GM18511 (cell line): Measurements from ENCODE around the gene WDFY3.
"Not testable (repeated sequence)": the region's sequence is repeated elsewhere in the genome, so short reads cannot be mapped to it uniquely, and the experiment has no call there.

ENCODE experiments used
- ATAC-seq: cut with Tn5 transposase; IDR thresholded peaks from one replicate; pipeline ENCODE4 v1.9.1; 2021; ENCODE audit warnings: mild to moderate bottlenecking, moderate library complexity; ENCODE audit not compliant: unreplicated experiment

WDFY3 gene

DNA sequence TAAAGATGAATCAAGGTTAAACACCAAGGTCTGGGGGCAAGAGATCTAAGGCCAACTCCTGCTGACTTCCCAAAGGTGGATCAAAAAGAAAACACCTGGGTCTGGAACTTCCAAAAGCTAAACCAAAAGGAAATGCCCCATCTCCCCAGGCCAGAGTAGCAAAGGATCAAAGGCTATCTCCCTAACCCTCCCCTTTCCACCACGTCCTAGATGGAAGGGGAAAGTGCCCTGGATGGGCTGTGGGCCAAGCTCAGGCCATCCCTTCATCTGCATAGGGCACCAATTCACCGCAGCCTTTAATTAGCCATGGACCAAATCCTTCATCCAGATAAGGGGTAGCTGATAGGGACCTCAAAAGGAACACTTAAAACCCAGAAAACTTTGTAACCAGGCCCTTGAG, 100.2 kb downstream of the WDFY3 start:
- no peak for ATAC-seq

DNA sequence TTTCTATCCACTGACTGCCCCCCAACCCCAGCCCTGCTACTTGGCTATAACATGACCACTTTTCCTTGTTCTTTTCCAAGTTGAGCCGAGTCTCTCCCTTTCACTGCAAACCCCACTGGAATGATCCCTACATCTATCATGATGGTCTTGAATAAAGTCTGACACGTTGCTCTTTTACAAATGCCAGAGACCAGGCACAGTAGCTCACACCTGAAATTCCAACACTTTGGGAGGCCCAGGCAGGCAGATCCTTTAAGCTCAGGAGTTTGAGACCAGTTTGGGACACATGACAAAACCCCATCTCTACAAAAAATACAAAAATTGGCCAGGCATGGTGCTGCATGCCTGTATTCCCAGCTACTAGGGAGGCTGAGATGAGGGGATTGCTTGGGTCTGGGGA, 100.9 kb downstream of the WDFY3 start:
- ATAC-seq = no peak

DNA sequence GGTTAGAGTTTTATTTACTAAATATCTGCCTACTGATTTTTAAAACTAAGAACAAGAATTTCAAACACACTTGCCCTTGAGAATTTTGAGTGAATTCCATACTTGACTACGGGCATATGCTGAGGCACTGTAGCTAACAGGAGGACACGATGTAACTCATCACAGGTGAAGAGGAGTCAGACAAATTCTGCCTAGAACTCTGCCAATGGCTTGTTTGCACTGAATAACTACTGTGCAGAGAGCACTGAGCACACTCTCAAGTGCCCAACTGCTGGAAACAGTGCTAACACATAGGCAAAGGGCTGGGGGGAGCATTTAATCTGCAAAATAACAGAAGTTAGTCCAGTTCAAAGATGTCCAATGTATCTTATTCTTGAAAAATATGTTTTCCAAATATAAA, 104.4 kb downstream of the WDFY3 start:
- ATAC-seq = no peak

DNA sequence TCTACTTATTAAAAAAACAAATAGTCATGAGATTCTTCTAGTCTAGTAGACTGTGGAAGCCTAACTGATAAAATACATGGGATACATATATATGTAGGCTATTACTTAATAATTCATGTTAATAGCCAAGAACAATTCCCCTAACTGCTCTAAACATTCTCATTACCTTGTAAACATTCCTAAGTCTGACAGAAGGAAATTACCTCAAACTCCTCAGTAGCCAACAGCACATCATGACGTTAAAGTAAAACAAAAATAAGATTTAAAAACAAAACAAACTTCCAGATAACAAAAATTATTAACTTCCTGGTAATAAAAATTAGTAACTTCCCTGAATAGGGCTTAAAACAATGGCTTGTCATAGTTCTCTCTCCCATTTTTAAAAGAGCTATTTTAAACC, 109.2 kb downstream of the WDFY3 start:
- ATAC-seq = no peak

DNA sequence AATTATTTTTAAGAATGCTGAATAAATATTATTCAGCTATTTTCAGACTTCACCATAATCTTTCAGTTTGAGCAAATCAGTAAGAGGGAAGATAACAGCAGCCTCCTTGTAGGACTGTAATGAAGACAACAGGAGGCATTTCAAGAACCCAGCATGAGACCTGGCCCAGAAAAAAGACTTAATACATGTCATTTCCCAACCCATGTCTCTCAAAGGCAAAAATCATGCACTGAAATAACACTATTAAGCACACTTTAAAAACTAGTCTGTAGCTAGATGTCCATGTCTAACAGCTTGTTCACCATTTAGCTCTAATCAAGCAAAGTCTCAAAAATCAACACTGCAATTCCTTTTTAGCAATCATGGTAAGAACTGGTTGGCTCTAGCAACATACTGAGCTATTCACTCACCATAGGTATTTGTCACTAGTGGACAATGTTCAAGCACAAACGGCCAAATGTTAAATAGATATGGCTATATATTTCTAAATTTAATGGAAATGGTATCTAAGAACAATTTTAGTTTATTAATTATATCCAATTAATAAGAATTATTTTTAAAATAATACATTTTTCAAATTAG, 109.9 kb downstream of the WDFY3 start:
- no peak for ATAC-seq

DNA sequence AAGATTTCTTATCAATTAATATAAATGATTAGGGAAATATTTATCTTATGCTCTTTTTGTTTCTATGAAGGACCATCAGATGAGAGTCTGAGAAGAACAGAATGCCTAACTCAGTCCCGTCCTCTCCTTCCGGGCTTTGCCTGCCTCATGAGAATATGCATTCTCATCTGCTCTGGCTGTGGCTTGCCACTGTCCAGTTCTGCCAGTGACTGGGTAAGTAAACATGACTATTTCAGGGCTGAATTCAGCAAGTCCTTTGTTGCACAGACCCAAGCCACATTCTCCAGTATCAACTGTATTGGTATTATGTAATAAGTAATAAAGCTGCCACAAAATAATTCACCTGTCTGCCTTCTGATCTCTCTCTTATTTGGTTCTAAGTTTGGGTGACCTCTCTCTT, 110.7 kb downstream of the WDFY3 start:
- no peak for ATAC-seq

DNA sequence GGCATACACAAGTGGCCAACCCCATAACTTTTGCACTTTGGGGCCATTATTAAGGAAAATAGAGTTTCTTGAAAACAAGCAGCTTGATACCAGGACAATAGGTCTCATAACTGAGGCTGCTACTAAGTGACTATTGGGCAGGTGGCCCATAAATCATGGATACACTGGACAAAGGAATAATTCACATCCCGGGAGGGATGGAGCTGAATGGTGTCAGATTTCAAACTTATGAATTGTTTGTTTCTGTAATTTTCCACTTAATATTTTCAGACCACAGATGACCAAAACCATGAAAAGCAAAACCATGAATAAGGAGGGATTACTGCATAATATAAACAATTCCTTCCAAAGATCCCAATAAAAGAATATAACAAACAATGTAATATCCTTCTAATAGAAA, 114.4 kb downstream of the WDFY3 start:
- ATAC-seq = no peak

DNA sequence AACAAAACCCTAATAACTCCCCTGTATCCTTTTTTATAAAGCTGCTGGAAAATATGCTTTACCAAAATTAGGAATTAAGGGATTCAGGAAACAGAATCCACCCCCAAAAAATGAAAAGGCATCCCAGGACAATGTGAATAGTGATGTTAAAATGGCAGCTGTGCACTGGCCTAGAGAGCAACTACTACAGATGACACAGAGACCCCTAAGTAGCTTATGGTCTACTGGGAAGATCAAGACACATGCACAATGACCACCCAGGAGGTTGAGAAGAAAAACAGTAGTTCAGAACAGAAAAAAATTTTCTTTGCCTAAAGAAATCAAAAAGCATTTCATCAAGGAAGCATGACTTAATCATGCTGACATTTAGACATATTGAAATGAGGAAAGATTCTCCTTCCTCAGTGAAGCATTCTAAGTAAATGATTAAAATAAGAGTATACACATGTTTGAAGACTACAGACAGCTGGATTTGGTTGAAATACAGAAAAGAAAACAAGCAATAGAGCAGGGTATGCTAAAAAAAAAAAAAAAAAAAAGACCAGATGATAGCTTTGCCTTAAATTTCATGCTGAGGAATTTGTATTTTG, 117.3 kb downstream of the WDFY3 start:
- no peak for ATAC-seq

DNA sequence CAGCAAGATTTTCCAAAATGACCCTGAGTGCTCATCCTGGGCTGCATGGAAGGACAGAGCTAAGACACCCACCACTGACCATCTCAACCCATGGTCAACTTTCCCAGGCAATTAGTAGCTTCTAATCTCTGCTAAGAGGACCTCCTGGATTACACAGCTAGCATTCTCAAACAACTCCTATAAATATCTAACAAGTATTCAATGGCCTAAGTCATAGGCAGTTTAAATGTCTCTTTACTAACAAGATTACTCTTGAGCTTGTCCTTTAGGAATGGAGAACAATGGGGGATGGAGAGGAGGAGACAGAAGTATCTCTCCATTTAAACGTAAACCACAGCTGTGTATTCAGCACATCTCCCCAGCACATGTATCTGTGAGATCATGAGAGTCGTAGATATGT, 118.1 kb downstream of the WDFY3 start:
- ATAC-seq = no peak

DNA sequence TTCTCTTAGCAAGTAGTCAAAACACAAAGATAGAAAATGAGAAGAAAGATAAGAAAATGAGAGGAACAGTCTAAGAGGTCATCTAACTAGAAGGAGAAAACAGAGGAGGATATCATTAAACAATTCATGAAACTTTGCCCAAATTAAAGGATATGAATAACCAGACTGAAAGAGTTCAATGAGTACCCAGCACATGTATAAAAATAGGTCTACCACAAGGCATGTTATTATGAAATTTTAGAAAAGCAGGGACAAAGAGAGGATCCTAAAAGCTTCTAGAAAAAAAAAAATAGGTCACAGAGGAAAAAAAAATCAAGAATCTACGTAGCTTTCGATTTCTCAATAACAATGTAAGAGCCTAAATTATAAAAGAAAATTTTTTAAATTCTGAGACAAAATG, 118.5 kb downstream of the WDFY3 start:
- no peak for ATAC-seq

DNA sequence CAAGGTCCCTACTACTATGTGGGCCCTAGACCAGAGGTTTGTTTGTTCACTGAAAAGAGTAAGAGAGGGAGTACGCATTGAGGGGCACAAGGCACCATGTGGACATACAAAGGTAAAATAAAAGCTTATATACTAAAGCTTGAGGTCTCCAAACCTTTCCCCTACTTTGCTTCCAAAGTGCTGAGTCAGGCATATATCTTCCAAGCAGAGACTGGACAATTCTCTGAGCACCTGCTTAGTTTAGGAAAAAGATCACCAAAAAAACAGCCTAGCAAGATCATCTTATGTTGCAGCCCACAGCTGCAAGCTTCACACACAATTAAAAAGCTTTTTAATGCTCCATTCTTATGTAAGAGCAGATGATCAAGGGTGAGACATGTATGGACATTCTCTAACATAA, 119.5 kb downstream of the WDFY3 start:
- ATAC-seq = no peak

DNA sequence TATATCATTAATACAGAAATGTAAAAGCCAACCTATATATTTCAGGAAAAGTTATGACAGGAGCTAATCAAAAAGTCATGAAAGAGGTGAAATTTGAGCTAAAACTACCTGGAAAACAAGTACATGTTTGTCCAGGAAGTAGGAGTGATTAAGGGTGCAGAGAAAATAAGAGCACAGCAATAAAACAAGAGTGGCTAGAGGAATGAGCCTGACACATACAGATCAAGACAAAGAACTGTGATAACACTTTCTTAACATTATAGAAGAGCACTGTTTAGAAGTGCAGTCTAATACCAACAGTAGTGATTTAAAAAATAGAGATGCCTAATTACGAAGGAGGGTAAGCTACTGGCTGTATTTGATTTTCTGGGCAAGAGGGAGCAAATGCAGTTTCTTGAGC, 125.1 kb downstream of the WDFY3 start:
- ATAC-seq = no peak

DNA sequence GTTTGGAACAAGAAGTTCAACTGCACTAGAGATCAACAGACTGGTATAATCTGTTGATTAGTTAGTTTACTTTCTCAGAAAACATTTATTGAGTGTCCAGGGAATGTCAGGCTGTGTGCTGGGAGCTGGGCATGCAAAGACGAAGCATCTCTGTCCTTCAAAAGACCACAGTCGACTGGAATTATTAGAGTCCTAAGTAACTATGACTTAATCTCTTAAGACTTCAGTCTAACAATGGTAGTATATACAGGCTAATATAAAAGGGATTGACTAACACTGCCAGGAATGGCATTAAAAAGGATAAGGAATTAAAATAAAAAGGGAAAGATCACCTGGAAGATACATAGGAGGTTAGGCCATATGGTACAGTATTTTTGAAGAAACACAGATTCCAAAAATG, 128.7 kb downstream of the WDFY3 start:
- ATAC-seq = no peak

DNA sequence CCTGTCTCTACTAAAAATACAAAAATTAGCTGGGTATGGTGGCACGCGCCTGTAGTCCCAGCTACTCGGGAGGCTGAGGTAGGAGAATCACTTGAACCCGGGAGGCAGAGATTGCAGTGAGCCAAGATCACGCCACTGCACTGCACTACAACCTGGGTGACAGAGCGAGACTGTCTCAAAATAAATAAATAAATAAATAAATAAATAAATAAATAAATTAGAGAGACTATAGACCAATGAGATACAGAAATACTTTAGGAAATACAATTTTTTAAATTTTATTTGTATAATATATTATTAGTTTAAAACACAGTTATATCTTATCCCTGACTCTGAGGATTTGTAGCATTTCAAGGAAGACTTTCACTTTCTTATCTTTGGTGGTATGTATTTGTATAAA, 136.9 kb downstream of the WDFY3 start:
- not testable (repeated sequence) for ATAC-seq

DNA sequence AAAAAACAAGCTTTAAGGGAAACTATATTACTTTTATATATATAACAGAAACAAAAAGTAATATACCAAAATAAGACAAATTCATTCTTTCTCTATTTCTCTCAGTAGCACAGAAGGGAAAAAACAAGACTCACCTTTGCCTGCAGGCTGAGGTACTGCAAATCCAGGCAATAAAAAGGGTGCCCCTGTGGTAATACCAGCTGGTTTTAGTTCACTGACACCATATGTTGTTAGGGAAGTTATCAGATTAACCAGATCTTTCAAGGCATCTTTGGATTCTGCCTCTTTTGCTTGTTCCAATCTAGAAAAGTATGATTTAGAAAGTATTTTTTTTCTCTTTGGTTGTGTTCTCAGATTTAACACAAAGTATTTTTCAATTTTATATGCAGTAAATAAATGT, 139.8 kb downstream of the WDFY3 start:
- no peak for ATAC-seq

DNA sequence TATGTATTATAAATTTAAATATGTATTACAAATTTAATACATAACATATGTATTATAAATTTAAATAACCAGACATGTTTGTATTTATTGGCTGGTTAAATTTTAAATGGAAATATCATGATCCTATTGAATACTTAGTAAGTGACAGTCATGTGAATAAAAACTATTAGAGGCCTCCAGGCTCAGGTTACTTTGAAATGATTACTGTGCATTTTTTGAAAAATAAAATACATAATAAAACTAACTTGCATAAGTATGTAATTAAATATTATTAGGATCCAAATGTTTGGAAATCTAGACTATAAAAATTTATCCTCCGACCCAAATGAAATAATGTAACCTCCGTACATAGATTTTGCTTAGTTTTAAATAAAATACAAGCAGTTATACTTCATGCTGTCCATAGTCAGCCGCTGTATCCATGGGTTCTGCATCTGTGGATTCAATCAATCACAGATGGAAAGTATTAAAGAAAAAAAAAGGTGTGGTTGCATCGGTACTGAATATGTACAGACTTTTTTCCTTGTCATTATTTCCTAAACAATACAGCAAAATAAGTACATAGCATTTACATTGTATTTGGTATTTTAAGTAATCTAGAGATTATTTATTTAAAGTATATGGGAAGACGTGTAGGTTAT, 140.7 kb downstream of the WDFY3 start:
- no peak for ATAC-seq

DNA sequence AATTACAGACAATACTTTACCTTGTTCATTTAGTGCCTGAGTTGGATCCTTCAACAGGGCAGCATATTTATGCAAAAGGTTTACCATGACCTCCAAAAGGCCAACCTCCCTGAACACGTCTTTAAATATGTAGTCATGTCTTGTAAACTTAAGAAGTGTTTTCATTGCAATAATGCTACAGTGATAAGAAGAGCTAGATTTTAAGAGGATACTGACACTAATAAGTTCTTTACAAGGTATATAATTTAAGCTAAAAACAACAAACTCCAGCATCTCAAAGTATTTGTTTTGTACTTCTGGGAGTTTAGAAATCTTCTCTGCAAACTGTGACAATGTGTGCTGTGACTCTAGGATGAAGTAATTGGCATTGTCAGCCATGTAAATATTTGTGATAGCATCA, 145.4 kb downstream of the WDFY3 start:
- ATAC-seq = no peak

DNA sequence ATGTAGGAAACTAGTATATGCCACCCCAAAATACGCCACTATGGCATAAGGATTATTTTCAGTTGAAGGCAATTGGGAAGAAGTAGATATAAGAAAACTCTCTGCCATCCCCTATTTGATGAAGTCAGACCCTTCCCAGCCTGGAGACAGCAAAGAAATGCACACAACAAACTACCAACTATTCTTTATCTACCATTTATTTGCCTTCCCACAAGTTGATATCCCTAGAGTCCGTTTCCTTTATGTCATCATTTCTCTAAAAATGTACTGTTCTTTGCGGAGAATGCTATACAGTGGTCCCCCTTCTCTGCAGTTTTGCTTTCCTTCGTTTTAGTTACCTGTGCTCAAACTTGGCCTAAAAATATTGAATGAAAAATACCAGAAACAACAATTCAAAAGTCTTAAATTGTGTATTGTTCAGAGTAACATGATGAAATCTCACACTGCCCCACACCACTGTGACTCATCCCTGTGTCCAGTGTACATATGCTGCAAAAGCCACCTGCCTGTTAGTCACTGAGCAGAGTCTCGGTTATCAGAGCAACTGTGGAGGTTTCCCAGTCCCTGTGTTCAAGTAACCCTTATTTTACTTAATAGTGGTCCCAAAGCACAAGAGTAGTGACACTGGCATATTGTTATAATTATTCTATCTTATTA, 152.3 kb downstream of the WDFY3 start:
- ATAC-seq = no peak

DNA sequence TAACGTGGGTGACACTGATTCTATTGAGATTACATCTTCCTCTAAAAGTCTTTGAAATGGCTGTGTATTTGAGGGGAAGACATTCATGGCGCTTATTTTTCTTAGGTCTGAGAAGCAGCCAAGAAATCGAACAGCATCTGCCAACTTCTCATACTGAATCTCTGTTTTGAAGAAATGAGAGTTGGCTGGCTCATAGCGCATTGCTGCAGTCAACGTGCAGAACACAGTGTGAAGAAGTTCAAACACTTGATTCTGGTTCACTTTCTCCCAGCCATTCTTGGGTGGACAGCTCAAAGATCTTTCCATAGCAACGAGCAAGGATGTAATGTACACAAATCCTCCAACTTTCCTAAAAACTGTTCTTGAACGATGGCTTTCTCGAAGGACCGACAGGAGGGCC, 156.5 kb downstream of the WDFY3 start:
- ATAC-seq = no peak

DNA sequence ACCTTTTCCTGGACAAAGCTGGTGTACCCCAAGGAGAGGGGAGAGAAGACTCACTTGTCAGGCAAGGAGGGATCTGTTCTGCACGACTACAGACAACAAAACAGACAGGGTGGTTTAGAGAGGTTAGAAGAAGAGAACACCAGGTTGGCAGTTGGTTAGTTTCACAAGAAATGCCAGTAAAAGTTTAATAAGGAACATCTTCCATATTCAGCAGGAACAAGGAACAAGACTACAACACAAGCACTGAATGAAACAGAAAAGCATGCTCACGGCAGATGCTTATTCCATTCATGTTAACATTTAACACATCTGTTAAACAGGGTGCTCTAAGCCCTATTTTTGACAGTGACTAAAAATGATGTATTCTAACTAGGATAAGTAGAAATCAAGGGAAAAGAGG, 158.2 kb downstream of the WDFY3 start:
- ATAC-seq = no peak

DNA sequence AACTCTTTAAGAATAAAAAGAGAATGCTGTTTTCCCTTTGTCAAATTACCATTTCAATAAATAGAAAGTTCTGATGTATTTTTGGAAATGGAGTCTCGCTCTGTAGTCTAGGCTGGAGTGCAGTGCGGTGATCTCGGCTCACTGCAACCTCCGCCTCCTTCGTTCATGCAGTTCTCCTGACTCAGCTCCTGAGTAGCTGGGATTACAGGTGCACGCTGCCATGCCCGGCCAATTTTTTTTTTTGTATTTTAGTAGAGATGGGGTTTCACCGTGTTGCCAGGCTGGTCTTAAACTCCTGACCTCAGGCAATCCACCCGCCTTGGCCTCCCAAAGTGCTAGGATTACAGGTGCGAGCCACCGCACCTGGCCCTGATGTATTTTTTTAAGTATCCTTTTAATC, 159.9 kb downstream of the WDFY3 start:
- ATAC-seq = not testable (repeated sequence)

DNA sequence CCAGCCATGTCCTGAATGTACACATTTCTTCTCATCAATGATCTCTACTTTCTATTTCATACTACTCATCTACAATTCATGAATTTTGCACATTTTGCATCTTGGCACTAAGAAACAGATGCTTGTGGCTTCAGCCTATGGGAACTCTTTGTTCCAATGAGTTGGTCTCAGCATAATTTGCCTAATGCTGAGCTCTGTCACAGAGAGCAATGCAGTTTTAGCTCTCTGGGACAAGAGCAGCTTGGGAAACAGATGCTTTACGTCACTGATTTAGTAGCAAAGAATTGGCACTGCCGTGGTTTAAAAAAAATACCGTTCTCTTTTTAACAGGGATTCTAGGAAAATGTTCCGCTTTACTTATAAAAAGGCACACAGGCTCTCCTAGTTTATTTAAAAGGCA, 162.4 kb downstream of the WDFY3 start:
- ATAC-seq = no peak
